ENCODE results near the gene DCST1. TPM values are rescaled to one million over a fixed set of nuclear protein-coding genes. Genes with fewer than 3 reads are reported as not detected.

Gene DCST1
- total RNA-seq, 1 experiment from 2014 or later = 0.15 TPM

DNA sequence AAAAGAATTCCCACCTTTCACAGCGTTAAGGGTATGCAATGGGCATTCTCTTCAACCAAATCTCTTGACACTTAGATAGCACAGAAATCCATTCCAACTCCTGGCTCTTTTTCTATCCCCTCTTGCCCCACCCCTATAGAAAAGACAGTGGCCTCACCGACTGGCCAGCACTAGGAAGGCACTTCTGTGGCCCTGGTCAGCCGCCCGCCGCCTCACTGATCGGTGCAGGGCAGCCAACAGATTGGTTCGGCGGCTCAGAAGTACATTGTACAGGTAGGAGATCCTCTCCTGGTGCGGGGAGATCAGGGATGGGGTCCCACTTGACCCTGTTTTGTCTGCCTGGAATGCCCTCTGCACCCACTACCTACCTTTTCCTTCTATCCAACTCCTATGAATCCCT lies 9.3 kb upstream of the DCST1 start (continued):
- no peak for TF ChIP-seq ZNF532 (CRISPR knock-in tag; IDR thresholded peaks at IDR 0.05; ENCODE audit: borderline replicate concordance)
- TF ChIP-seq, protein P1, sequence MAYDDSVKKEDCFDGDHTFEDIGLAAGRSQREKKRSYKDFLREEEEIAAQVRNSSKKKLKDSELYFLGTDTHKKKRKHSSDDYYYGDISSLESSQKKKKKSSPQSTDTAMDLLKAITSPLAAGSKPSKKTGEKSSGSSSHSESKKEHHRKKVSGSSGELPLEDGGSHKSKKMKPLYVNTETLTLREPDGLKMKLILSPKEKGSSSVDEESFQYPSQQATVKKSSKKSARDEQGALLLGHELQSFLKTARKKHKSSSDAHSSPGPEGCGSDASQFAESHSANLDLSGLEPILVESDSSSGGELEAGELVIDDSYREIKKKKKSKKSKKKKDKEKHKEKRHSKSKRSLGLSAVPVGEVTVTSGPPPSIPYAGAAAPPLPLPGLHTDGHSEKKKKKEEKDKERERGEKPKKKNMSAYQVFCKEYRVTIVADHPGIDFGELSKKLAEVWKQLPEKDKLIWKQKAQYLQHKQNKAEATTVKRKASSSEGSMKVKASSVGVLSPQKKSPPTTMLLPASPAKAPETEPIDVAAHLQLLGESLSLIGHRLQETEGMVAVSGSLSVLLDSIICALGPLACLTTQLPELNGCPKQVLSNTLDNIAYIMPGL (CRISPR knock-in tag; IDR thresholded peaks at IDR 0.05) = no peak
- TF ChIP-seq, protein P2, sequence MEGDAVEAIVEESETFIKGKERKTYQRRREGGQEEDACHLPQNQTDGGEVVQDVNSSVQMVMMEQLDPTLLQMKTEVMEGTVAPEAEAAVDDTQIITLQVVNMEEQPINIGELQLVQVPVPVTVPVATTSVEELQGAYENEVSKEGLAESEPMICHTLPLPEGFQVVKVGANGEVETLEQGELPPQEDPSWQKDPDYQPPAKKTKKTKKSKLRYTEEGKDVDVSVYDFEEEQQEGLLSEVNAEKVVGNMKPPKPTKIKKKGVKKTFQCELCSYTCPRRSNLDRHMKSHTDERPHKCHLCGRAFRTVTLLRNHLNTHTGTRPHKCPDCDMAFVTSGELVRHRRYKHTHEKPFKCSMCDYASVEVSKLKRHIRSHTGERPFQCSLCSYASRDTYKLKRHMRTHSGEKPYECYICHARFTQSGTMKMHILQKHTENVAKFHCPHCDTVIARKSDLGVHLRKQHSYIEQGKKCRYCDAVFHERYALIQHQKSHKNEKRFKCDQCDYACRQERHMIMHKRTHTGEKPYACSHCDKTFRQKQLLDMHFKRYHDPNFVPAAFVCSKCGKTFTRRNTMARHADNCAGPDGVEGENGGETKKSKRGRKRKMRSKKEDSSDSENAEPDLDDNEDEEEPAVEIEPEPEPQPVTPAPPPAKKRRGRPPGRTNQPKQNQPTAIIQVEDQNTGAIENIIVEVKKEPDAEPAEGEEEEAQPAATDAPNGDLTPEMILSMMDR (IDR thresholded peaks at IDR 0.05) = no peak

GRCh38 chr1:155026154-155026553 lies 7.5 kb upstream of the DCST1 start:
- Mint-ChIP-seq H3K27me3 (ENCODE audit: low read depth) (no peaks in the 10 kb centered on the region; the same call in 1 of the 2 replicates), H3K4me3 (no peak overlapping the region), H3K9me3 (no peaks in the 10 kb centered on the region), H3K36me3 (no peaks in the 10 kb centered on the region), H3K27ac (no peak overlapping the region), H3K4me1 (peaks cover 3% of the 10 kb centered on the region; the same call in 1 of the 2 replicates)
- ChIA-PET POLR2A (no interaction called here), CTCF (interaction anchor here (1.0 to 2.6 kb wide), 5 partner anchors 9 to 35 kb away, joined by 3 to 13 read pairs (median 7); partner anchors contain the start of gene ADAM15)
- DNase-seq (ENCODE audit: low spot score) (no peak), ATAC-seq (no peak)
- TF ChIP-seq ATF1 (CRISPR knock-in tag; IDR thresholded peaks at IDR 0.05) = no peak
- TF ChIP-seq TCF7 (CRISPR knock-in tag; IDR thresholded peaks at IDR 0.05; ENCODE audit: low read depth) = no peak
- TF ChIP-seq ZBTB21 (CRISPR knock-in tag; IDR thresholded peaks at IDR 0.05; ENCODE audit: borderline replicate concordance) = no peak
- no peak for TF ChIP-seq ZNF281 (CRISPR knock-in tag; IDR thresholded peaks at IDR 0.05)
- no peak for TF ChIP-seq JAZF1 (CRISPR knock-in tag; IDR thresholded peaks at IDR 0.05)
- TF ChIP-seq, protein P3, sequence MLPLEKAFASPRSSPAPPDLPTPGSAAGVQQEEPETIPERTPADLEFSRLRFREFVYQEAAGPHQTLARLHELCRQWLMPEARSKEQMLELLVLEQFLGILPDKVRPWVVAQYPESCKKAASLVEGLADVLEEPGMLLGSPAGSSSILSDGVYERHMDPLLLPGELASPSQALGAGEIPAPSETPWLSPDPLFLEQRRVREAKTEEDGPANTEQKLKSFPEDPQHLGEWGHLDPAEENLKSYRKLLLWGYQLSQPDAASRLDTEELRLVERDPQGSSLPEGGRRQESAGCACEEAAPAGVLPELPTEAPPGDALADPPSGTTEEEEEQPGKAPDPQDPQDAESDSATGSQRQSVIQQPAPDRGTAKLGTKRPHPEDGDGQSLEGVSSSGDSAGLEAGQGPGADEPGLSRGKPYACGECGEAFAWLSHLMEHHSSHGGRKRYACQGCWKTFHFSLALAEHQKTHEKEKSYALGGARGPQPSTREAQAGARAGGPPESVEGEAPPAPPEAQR (CRISPR knock-in tag; IDR thresholded peaks at IDR 0.05) = no peak
- TF ChIP-seq NR1H2 (CRISPR knock-in tag; IDR thresholded peaks at IDR 0.05) = no peak
- no peak for TF ChIP-seq EMX1 (CRISPR knock-in tag; IDR thresholded peaks at IDR 0.05)
- TF ChIP-seq E2F5 (CRISPR knock-in tag; IDR thresholded peaks at IDR 0.05) = no peak
- TF ChIP-seq ZNF512 (CRISPR knock-in tag; IDR thresholded peaks at IDR 0.05; ENCODE audit: borderline replicate concordance) = no peak
